T47D (cell line): Measurements from ENCODE around the gene ARID5A.
A peak's percentile ranks its signal among the peaks of the same experiment; 100 is the strongest.

Experiments used
- DNase-seq, 2 experiments: peaks; one replicate each; pipeline versions ENCODE4 v3.0.0 to v3.0.0-alpha.2; 2011 to 2012; ENCODE audit warnings: low read depth in 1 of 2, low spot score in 1 of 2
- JUND ChIP-seq: IDR thresholded peaks from 2 replicates; pipeline ENCODE4 v1.6.1; 2012; ENCODE audit warnings: low read depth
- in situ Hi-C: cut with HindIII; loops from 2 replicates; pipeline ENCODE4 v1.10.0; 2016; ENCODE audit warnings: low sequenced_read_pairs, low pct_unique_long_range_greater_than_20kb

ARID5A gene

DNA sequence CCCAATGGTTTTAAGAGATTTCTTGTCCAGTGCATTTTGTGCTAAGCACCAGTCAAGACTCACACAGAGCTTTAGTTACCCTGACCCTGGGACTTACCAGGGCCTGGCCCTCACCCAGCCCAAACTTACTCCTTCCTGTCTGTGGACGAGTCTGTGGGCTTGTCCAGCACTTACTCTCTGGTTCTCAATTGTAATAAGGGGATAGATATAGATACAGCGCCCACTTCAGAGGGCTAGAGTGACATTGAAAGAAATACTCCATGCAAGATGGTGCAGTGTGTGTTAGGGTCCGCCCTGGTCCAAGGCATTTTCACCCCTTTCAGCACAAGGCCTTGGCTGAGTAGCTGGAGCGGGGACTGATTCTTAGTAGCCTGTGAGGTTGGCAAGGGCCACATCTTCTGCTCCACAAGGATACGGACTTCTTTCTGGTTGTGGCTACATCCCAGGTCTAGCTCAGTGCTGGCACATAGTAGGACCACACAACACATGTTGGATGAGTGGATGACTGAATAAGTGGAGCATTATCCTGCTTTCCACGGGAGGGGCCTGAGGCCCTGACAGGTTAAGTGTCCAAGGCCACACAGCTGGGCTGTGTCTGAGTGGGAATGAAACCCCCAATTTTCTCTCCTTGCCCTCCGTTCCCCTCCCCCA is 3.8 kb upstream of the ARID5A start:
- no peak for TF ChIP-seq JUND
- in situ Hi-C loops, result no loop called here
- no peak for DNase-seq

GRCh38 chr2:96533292-96534073 is 3.1 kb upstream of the ARID5A start:
- no peak for TF ChIP-seq JUND
- DNase-seq, result peak; percentile 45 to 76
- in situ Hi-C loops, result no loop called here

GRCh38 chr2:96534141-96534540 is 2.4 kb upstream of the ARID5A start:
- no peak for TF ChIP-seq JUND
- DNase-seq, result no peak
- in situ Hi-C loops, result no loop called here

DNA sequence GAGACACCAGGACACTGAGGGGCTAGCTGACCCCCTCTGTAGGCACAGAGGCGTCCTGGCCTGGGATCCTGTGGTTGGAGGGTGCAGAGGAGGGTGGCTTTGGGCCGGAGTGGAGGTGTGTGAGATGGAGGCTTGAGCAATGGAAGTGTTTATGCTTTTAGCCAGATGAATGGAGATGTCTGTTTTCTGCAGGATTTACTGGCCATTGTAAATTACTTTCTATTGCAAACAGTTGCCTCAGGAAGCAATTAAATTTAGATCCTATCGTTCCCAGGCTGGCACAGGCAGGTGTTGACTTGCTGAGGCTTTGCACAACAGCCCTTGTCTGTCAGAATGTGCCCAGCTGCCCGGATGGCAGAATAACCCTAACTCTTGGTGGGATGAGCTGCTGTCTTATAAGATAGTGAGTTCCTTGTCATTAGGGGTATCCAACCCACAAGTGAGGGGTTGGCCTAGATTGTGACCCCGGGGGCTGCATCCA is 1.8 kb upstream of the ARID5A start:
- DNase-seq, result peak; percentile 70 to 89
- in situ Hi-C loops, result no loop called here
- no peak for TF ChIP-seq JUND

- no peak for TF ChIP-seq JUND
- in situ Hi-C loops, result no loop called here
- no peak for DNase-seq
These were observed 1.2 kb upstream of the ARID5A start for GRCh38 chr2:96535331-96535730.

DNA sequence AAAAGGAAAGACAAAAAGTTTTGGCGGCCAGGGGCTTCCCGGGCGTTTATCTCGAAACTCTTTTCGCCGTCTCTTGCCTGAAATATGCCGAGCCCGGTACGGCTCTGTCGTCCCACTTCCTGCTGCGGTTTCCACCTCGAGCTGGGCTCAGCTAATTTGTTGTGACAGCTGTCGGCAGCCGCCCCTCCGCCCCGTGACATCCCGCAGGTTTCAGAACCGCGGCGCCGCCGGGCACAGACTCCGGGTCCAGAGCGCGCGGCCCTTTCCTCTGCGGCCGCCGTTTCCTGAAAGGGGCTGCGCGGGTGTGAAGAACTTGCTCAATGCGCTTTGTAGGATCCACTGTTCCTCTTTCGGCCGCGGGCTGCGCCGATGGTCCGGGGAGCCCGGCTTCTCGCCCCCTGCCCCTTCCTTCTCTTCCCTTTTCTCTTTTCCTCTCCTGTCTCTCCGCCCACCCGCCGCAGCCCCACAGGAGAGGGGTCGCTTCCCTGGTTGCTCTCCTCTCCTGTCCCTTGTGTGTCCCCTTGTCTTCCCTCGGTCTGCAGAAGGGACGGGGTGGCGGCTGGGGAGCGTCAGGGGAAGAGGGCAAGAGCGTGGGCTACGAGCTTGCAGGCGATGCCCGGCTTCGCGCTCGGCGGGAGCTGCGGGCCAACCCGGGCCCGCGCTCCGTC is 648 bp downstream of the ARID5A start:
- TF ChIP-seq JUND, result no peak
- DNase-seq, result no peak
- in situ Hi-C loops, result no loop called here

GRCh38 chr2:96537734-96538486 is 1.4 kb downstream of the ARID5A start:
- DNase-seq, result no peak
- TF ChIP-seq JUND, result no peak
- in situ Hi-C loops, result no loop called here

GRCh38 chr2:96538487-96539214 is 2.1 kb downstream of the ARID5A start:
- TF ChIP-seq JUND, result no peak
- no peak for DNase-seq
- in situ Hi-C loops, result no loop called here

DNA sequence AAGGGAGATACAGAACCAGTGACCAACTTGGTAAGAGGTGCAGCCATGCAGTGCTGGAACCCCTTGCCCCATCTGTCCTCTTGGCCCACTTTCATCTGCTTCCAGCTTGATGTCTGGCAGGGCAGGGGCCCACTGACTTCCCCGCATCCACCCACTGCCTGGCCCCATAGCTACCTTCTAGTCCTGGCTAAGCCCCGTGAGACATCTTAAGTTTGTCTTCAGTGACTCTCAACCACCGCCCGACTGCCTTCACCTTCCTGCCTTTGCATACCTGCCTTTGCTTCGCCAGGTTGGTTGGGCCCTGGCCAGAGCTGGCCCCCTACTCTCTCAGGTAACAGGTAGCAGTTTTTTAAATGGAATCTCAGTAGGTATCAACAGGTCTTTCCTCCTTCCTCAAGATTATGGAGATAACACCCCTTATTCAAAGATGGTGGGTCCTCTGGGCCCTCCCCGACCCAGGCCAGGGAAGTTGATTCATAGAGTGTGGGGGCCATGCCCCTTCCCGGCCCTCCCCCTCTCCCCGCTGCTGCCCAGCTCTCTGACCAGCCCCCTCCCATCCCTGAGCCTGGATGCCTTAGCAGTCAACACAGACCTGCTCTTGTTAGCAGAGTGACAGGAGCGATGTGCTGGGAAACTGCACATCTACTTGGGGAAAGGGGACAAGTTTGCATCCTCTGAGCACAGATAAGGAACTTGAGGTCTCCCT is 2.8 kb downstream of the ARID5A start:
- TF ChIP-seq JUND, result no peak
- DNase-seq, result no peak
- in situ Hi-C loops, result no loop called here

DNA sequence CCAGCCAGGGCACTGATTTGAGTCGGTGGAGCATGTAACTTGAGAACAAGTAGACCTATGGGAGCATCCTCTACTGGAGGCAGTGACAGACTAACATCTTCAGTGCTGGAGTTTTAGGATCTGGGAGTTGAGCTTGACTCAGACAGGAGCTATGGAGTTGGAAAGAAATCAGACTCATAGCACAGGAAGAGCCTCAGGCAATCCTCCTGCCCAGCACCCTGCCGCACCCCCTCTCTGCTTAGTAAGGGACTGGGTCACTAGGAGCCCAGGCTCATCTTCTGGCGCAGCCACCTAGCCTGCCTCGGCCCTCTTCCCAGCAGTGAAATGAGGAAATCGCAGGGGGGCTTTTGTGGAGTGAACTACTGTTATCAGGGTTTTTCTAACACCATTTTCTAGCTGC is 3.6 kb downstream of the ARID5A start:
- no peak for TF ChIP-seq JUND
- in situ Hi-C loops, result no loop called here
- DNase-seq, result no peak

GRCh38 chr2:96541398-96542152 is 5.0 kb downstream of the ARID5A start:
- TF ChIP-seq JUND, result no peak
- no peak for DNase-seq
- in situ Hi-C loops, result no loop called here
